ENCODE data around the gene GPR25.

The GPR25 gene

DNA sequence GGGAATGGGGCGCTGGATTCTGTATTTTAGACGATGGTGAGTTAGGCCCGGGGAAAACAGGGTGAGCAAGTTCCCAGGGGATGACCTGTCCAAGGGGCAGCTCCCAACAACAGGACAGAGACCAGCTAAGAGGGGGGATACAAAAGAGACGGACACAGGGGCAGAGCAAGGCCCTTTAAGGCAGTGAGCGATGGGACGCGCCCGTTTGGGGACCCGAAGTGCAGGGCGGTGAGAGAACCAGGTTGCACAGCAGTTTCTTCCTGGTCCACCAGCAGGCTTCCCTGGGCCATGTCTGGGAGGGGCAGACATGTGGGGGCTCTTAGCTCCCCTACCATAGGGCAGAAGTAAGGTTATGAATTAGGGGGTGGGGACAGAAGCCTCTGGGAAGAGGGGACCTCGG lies 43.9 kb downstream of the GPR25 start:
- no peak for DNase-seq

DNA sequence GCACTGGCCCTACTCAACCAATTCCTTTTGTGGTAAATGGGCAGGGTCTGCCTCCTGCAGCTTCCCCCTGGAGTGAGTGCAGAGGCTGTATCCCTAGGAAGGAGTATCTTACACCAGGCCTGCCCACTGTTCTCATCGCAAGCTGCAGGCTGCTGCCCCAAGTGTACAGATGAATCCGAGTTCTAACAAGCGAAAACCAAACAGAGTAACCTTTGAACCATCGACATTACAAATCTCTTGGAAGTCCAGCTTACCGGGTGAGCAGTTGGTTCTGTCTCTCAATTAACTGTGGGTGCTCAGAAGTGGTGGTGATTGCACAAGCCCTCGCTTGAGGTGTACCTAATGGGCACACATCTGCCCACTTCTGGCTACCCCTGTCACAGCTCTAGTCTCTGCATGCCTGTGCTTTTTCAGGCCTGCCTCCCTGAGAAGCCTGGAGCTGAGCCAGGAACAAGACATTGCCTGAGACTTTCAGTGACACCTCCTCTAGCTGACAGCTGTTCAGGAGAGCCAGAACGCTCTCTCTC lies 44.6 kb downstream of the GPR25 start:
- no peak for DNase-seq

DNA sequence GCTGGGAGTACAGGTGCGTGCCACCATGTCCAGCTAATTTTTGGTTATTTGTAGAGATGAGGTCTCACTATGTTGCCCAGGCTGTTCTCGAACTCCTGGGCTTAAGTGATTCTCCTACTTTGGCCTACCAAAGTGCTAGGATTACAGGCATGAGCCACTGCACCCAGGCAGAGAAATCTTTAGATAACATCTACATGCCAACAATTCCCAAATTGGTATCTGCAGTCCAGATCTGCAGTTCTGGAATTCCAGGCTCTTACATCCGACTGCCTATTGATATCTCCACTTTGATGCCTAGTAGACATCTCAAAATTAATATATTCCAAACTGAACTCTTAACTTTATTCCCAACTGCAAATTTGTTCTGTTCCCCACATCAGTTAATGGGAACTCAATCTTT lies 45.2 kb downstream of the GPR25 start:
- no peak for DNase-seq

DNA sequence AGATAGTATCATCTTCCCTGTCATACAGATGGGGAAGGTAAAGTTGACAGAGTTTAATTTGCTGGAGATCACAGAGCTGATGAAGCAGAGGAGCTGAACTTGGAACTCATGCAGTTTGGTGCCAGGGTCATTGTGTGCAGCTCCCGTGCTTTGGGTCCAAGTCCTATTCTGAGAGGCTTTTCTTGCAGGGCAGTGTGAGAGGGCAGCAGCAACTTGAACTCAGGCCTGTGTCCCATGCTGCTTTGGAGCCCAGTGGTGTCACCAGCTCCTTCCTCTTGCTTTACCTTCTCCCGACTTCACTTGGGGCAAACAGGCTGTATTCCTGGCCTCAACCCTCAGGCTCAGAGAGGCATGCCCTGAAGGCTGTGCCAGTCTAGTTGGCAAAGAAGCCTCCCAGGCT lies 46.6 kb downstream of the GPR25 start:
- DNase-seq = no peak

DNA sequence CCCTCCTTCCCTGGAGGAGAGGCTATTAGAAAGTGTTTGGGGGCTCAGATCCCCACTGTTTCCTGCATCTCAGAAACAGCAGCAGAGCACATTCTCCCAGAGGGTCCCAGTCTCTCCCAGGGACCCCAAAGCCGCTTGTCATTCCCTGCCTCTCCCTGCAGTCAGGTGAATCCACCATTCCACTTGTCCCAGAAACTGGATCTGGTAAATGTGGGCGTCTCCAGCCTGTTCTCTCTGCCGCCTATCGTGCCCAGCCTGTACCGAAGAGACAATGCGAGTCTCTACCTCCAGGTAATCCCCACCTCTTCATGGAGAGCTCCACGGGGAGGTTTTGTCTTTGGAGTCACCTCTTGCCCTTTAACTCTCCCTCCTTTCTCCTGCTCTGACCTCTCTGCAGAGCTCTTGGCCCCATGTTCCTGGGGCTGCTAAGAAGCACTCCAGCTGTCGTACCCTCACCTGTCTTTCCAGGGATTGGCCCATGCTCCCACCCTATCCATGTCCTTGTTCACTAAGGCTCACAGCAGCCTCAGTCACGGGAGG lies 48.9 kb downstream of the GPR25 start:
- DNase-seq = no peak

DNA sequence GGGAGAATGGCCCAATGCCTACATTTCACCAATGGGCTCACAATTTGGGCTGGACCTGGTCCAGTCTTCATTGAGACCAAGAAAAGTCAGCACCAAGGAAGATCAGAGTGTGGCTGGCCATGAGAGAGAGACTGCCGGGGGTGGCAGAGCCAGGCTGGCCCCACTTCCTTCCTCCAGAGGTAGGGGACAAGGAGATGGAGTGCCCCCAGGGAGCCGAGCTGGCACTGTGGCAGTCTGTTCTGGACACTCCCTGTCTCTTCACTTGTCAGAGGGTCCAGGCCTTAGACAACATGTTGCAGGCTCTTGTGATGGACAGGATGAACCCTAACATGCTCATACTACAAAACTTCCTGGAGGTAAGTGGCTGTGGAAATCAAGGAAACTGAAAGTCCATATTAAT lies 49.6 kb downstream of the GPR25 start:
- no peak for DNase-seq

DNA sequence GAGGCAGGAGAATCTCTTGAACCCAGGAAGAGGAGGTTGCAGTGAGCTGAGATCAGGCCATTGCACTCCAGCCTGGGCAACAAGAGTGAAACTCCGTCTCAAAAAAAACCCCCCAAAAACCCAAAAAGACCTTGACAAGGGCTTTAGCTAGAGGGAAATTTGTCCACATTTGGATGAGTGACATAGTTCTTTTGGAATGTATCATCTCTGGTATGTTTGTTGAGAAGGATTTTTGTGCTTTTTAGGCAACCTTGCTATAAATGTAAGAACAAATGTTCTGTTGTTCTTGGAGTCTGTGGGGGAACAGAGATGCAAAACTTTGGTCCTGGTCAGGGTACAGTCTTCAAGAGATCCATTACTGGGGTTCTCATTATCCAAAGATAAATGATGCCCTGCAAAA lies 50.8 kb downstream of the GPR25 start:
- DNase-seq = no peak

All from amniotic stem cell (primary cell).